Breast epithelium (tissue), 3 donors: Measurements from ENCODE around the gene TMEM132C.

ENCODE experiments used
- POLR2A ChIP-seq: fragments of 450-650 bp; IDR thresholded peaks from one replicate; pipeline ENCODE4 v1.6.1; 2016; ENCODE audit warnings: antibody characterized with exemption, mild to moderate bottlenecking, moderate library complexity
- POLR2AphosphoS5 ChIP-seq, 3 donors: sonication (generic); formaldehyde crosslinking; IDR thresholded peaks; one replicate each; pipeline ENCODE4 v1.6.1; 2017; ENCODE audit warnings: antibody characterized with exemption in 3 of 3
- TF ChIP-seq, protein P1 (sequence below), 3 donors: fragments of 450-650 bp; IDR thresholded peaks; one replicate each; pipeline ENCODE4 v1.5.1; 2016 to 2017; ENCODE audit warnings: antibody characterized with exemption in 3 of 3, mild to moderate bottlenecking in 3 of 3, moderate library complexity in 3 of 3

DNA sequence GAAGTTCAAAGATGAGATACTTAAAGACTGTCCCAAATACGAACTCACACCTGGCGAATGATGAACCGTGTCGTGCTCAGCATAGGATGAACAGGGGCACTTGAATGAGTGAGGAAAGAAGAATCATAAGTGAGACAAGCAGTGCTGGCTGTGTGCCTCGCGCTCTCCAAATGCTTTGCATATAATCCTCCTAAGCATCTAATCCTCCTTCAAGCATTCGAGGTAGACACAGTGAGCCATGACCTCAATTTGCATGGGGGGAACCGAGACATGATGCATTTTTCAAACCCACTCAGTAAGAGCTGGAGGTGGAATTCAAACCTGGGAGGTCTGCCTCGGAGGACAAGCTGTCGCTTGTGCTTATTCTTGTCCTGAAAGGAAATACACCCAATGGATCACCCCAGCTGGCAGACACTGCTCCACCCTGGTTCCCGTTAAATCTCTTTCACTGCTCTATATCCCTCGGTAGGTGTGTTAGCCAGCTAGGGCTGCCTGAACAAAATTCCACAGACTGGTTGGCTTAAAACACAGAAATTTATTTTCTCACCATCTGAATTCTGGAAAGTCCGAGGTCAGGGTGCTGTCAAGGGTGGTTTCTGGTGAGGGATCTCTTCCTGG is 282.7 kb downstream of the TMEM132C start:
- TF ChIP-seq, protein P1, sequence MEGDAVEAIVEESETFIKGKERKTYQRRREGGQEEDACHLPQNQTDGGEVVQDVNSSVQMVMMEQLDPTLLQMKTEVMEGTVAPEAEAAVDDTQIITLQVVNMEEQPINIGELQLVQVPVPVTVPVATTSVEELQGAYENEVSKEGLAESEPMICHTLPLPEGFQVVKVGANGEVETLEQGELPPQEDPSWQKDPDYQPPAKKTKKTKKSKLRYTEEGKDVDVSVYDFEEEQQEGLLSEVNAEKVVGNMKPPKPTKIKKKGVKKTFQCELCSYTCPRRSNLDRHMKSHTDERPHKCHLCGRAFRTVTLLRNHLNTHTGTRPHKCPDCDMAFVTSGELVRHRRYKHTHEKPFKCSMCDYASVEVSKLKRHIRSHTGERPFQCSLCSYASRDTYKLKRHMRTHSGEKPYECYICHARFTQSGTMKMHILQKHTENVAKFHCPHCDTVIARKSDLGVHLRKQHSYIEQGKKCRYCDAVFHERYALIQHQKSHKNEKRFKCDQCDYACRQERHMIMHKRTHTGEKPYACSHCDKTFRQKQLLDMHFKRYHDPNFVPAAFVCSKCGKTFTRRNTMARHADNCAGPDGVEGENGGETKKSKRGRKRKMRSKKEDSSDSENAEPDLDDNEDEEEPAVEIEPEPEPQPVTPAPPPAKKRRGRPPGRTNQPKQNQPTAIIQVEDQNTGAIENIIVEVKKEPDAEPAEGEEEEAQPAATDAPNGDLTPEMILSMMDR (IDR thresholded peaks at IDR 0.05), result no peak
- TF ChIP-seq POLR2A, result no peak
- no peak for TF ChIP-seq POLR2AphosphoS5 (IDR thresholded peaks at IDR 0.05)
